Measurements from ENCODE around the gene MED13L.

GRCh38 chr12:116150452-116150851, 127.0 kb downstream of the MED13L start:
- TF ChIP-seq CTCF (conservative IDR thresholded peaks at IDR 0.05; ENCODE audit: low read length) (no peak), EZH2phosphoT487 (IDR thresholded peaks at IDR 0.05; ENCODE audit: borderline replicate concordance, low read depth, low read length) (no peak)

Data from OCI-LY7 (cell line).